ENCODE measurements around the gene ERC2.

Gene ERC2

GRCh38 chr3:56132762-56133161 lies 335.5 kb downstream of the ERC2 start:
- no peak for DNase-seq (ENCODE audit: extremely low read depth in 1 of 2, low read depth in 1 of 2)

GRCh38 chr3:56131974-56132590 lies 336.2 kb downstream of the ERC2 start:
- DNase-seq (ENCODE audit: extremely low read depth in 1 of 2, low read depth in 1 of 2): no peak

GRCh38 chr3:56130036-56130435 lies 338.2 kb downstream of the ERC2 start:
- DNase-seq (ENCODE audit: extremely low read depth in 1 of 2, low read depth in 1 of 2): no peak

- no peak for DNase-seq (ENCODE audit: extremely low read depth in 1 of 2, low read depth in 1 of 2)
Measured at GRCh38 chr3:56126632-56127031, 341.6 kb downstream of the ERC2 start.

GRCh38 chr3:56125358-56126005 lies 342.8 kb downstream of the ERC2 start:
- no peak for DNase-seq (ENCODE audit: extremely low read depth in 1 of 2, low read depth in 1 of 2)

GRCh38 chr3:56124546-56124945 lies 343.7 kb downstream of the ERC2 start:
- no peak for DNase-seq (ENCODE audit: extremely low read depth in 1 of 2, low read depth in 1 of 2)

- no peak for DNase-seq (ENCODE audit: extremely low read depth in 1 of 2, low read depth in 1 of 2)
Measured at GRCh38 chr3:56123487-56123886, 344.8 kb downstream of the ERC2 start.

GRCh38 chr3:56122911-56123310 lies 345.4 kb downstream of the ERC2 start:
- DNase-seq (ENCODE audit: extremely low read depth in 1 of 2, low read depth in 1 of 2): no peak

- no peak for DNase-seq (ENCODE audit: extremely low read depth in 1 of 2, low read depth in 1 of 2)
Measured at GRCh38 chr3:56121716-56122115, 346.6 kb downstream of the ERC2 start.

GRCh38 chr3:56119575-56120349 lies 348.5 kb downstream of the ERC2 start:
- no peak for DNase-seq (ENCODE audit: extremely low read depth in 1 of 2, low read depth in 1 of 2)

- no peak for DNase-seq (ENCODE audit: extremely low read depth in 1 of 2, low read depth in 1 of 2)
Measured at GRCh38 chr3:56118968-56119367, 349.3 kb downstream of the ERC2 start.

GRCh38 chr3:56115698-56116097 lies 352.6 kb downstream of the ERC2 start:
- DNase-seq (ENCODE audit: extremely low read depth in 1 of 2, low read depth in 1 of 2): no peak

GRCh38 chr3:56115199-56115598 lies 353.1 kb downstream of the ERC2 start:
- no peak for DNase-seq (ENCODE audit: extremely low read depth in 1 of 2, low read depth in 1 of 2)

- DNase-seq (ENCODE audit: extremely low read depth in 1 of 2, low read depth in 1 of 2): no peak
Measured at GRCh38 chr3:56113908-56114307, 354.4 kb downstream of the ERC2 start.

- no peak for DNase-seq (ENCODE audit: extremely low read depth in 1 of 2, low read depth in 1 of 2)
Measured at GRCh38 chr3:56113231-56113630, 355.0 kb downstream of the ERC2 start.

GRCh38 chr3:56111606-56112304 lies 356.5 kb downstream of the ERC2 start:
- DNase-seq (ENCODE audit: extremely low read depth in 1 of 2, low read depth in 1 of 2): no peak

GRCh38 chr3:56110886-56111285 lies 357.4 kb downstream of the ERC2 start:
- no peak for DNase-seq (ENCODE audit: extremely low read depth in 1 of 2, low read depth in 1 of 2)

- no peak for DNase-seq (ENCODE audit: extremely low read depth in 1 of 2, low read depth in 1 of 2)
Measured at GRCh38 chr3:56107157-56107556, 361.1 kb downstream of the ERC2 start.

GRCh38 chr3:56102032-56102431 lies 366.2 kb downstream of the ERC2 start:
- no peak for DNase-seq (ENCODE audit: extremely low read depth in 1 of 2, low read depth in 1 of 2)

GRCh38 chr3:56101576-56101975 lies 366.7 kb downstream of the ERC2 start:
- DNase-seq (ENCODE audit: extremely low read depth in 1 of 2, low read depth in 1 of 2): no peak

- DNase-seq (ENCODE audit: extremely low read depth in 1 of 2, low read depth in 1 of 2): no peak
Measured at GRCh38 chr3:56096999-56097398, 371.3 kb downstream of the ERC2 start.

All from activated CD8-positive, alpha-beta memory T cell treated with anti-CD3 and anti-CD28 coated beads for 1 hour (primary cell).